GM11168 (cell line): ENCODE data around the gene RAP1B.

ENCODE experiments used
- in situ Hi-C: fragments of 300-500 bp; cut with MboI; formaldehyde crosslinking; loops from one replicate; pipeline ENCODE4 v1.12.0; 2022; ENCODE audit warnings: low sequenced_read_pairs; ENCODE audit not compliant: unreplicated experiment

The RAP1B gene

GRCh38 chr12:68611094-68611805, 551 bp downstream of the RAP1B start:
- in situ Hi-C loops = no loop called here

- in situ Hi-C loops = no loop called here
Observed at GRCh38 chr12:68611806-68612160, 1.1 kb downstream of the RAP1B start.

GRCh38 chr12:68612202-68612601, 1.5 kb downstream of the RAP1B start:
- in situ Hi-C loops = no loop called here

GRCh38 chr12:68612697-68613096, 2.0 kb downstream of the RAP1B start:
- in situ Hi-C loops = no loop called here

GRCh38 chr12:68613209-68613904, 2.7 kb downstream of the RAP1B start:
- in situ Hi-C loops = no loop called here

GRCh38 chr12:68614105-68614679, 3.5 kb downstream of the RAP1B start:
- in situ Hi-C loops = no loop called here

- in situ Hi-C loops = no loop called here
Observed at GRCh38 chr12:68614769-68615168, 4.1 kb downstream of the RAP1B start.

- in situ Hi-C loops = no loop called here
Observed at GRCh38 chr12:68617160-68617926, 6.6 kb downstream of the RAP1B start.

- in situ Hi-C loops = no loop called here
Observed at GRCh38 chr12:68619541-68619940, 8.8 kb downstream of the RAP1B start.

GRCh38 chr12:68620519-68621471, 10.1 kb downstream of the RAP1B start:
- in situ Hi-C loops = no loop called here

- in situ Hi-C loops = no loop called here
Observed at GRCh38 chr12:68621472-68622081, 10.9 kb downstream of the RAP1B start.

- in situ Hi-C loops = no loop called here
Observed at GRCh38 chr12:68622250-68622649, 11.6 kb downstream of the RAP1B start.

- in situ Hi-C loops = no loop called here
Observed at GRCh38 chr12:68623059-68623458, 12.4 kb downstream of the RAP1B start.

GRCh38 chr12:68623984-68624383, 13.3 kb downstream of the RAP1B start:
- in situ Hi-C loops = no loop called here

GRCh38 chr12:68624933-68625332, 14.2 kb downstream of the RAP1B start:
- in situ Hi-C loops = loop anchor here (25.0 kb wide), 1 partner anchor 263 kb away; no protein-coding TSS in a partner anchor

- in situ Hi-C loops = loop anchor here (25.0 kb wide), 1 partner anchor 265 kb away; no protein-coding TSS in a partner anchor
Observed at GRCh38 chr12:68627673-68628319, 17.1 kb downstream of the RAP1B start.

GRCh38 chr12:68628698-68629097, 18.0 kb downstream of the RAP1B start:
- in situ Hi-C loops = loop anchor here (25.0 kb wide), 1 partner anchor 266 kb away; no protein-coding TSS in a partner anchor

- in situ Hi-C loops = loop anchor here (25.0 kb wide), 1 partner anchor 268 kb away; no protein-coding TSS in a partner anchor
Observed at GRCh38 chr12:68630050-68630449, 19.4 kb downstream of the RAP1B start.
